ENCODE measurements around the gene RPL37.

DNA sequence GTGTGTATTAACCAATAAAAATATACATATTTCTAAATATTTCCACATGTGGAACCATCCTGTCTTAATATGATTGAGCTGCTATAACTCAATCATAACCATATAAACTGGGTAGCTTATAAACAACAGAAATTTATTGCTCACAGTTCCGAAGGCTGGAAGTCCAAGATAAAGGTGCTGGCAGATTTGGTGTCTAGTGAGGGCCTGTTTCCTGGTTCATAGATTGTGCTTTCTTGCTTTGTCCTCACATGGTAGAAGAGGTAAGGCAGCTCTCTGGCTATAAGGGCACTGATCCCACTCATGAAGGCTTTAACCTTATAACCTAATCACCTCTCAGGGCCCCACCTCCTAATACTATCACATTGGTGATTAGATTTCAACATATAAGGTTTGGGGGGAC lies 22.9 kb downstream of the RPL37 start:
- TF ChIP-seq, protein P1, sequence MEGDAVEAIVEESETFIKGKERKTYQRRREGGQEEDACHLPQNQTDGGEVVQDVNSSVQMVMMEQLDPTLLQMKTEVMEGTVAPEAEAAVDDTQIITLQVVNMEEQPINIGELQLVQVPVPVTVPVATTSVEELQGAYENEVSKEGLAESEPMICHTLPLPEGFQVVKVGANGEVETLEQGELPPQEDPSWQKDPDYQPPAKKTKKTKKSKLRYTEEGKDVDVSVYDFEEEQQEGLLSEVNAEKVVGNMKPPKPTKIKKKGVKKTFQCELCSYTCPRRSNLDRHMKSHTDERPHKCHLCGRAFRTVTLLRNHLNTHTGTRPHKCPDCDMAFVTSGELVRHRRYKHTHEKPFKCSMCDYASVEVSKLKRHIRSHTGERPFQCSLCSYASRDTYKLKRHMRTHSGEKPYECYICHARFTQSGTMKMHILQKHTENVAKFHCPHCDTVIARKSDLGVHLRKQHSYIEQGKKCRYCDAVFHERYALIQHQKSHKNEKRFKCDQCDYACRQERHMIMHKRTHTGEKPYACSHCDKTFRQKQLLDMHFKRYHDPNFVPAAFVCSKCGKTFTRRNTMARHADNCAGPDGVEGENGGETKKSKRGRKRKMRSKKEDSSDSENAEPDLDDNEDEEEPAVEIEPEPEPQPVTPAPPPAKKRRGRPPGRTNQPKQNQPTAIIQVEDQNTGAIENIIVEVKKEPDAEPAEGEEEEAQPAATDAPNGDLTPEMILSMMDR (IDR thresholded peaks at IDR 0.05): no peak
- TF ChIP-seq POLR2A (IDR thresholded peaks at IDR 0.05): no peak

Measured in tibial nerve (tissue), 3 donors.